ENCODE data around the gene ARPC2. TPM values are rescaled to one million over a fixed set of nuclear protein-coding genes. Genes with fewer than 3 reads are reported as not detected.
A peak's percentile ranks its signal among the peaks of the same experiment; 100 is the strongest.

The ARPC2 gene
- total and polyA plus RNA-seq, 2 of the 13 experiments (the other 11 are each of a cell fraction or from before 2014, with no cell fraction given), result 168 to 303 TPM

DNA sequence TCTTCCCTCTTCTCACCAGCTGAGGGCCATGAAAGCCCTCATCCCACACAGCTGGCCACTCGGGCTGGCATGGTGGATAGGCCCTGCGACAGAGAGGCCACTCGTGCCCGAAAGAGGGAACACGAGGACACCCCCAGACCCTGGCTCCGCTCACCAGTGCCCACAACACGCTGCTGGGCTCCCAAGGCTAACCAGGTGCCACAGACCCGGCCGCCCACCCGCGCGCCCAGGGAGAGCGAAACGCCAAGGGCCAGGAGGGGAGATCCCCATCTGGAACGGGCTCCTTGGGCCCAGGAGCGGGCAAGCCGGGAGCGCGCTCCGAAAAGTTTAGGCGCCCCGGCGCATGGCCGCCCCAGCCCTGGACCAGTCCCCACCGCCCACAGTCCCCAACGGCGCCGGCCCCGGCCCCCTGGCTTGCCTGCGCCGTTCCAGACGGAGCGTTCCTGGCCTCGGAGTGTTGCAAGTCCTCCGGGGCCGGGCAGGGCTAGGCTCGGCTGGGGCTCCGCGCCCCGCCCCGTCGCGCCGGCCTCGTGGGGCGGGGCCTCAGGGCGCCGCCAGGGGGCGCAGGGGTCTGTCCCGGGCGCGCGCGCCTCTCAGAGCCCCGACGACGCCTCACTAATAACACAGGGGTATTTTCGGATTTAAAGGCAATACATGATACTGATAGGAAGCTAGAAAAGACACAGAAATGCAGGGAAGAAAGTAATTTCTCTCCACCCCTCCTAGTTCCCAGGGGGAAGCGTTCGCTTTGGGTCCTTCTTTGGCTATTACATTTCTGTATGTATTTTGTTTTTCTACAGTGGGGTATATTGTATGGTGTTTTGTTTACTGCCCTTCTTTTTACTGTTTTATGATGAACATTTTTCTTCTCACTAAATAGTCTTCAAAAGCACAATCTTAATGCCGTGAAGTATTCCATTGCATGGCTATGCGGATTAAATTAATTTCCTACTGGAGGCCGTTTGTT lies 75.3 kb downstream of the ARPC2 start, which contains the start of gene TMBIM1 (continued):
- TF ChIP-seq NR2F1 (CRISPR knock-in tag; IDR thresholded peaks at IDR 0.05), result no peak; a peak in 1 of 4 replicates
- no peak; the same call in 1 of the 2 replicates for TF ChIP-seq ZNF558 (CRISPR knock-in tag; IDR thresholded peaks at IDR 0.05; ENCODE audit: borderline replicate concordance)
- TF ChIP-seq, protein P1, sequence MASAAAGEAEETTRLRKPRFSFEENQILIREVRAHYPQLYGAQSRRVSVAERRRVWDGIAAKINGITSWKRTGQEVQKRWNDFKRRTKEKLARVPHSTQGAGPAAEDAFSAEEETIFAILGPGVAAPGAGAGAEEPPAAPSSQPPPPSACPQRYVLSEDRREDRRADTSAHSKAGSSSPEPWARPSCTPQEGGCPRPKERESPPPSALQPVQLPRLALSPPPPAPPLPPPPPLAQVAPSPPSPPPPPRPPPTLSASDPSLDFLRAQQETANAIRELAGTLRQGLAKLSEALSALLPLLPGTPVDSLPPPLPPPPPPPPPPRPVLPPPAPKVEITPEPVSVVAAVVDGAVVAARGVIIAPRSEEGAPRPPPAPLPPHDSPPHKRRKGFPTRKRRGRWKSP (CRISPR knock-in tag; IDR thresholded peaks at IDR 0.05), result 0 out of 2 replicates have a peak, but pooled peaks have one; percentile 57
- TF ChIP-seq MIXL1 (CRISPR knock-in tag; IDR thresholded peaks at IDR 0.05), result no peak
- peak; percentile 39; the same call in 1 of the 2 replicates for TF ChIP-seq DNMT1 (CRISPR knock-in tag; IDR thresholded peaks at IDR 0.05)
- TF ChIP-seq MTA1 (CRISPR knock-in tag; IDR thresholded peaks at IDR 0.05; ENCODE audit: borderline replicate concordance), result peak; percentile 77; the same call in 1 of the 2 replicates
- no peak for TF ChIP-seq REXO4 (CRISPR knock-in tag; IDR thresholded peaks at IDR 0.05; ENCODE audit: borderline replicate concordance)
- no peak; the same call in 1 of the 2 replicates for TF ChIP-seq SATB2 (CRISPR knock-in tag; IDR thresholded peaks at IDR 0.05)
- TF ChIP-seq DPF2 (CRISPR knock-in tag; IDR thresholded peaks at IDR 0.05; ENCODE audit: borderline replicate concordance, low read depth), result no peak
- TF ChIP-seq KLF12 (CRISPR knock-in tag; IDR thresholded peaks at IDR 0.05; ENCODE audit: borderline replicate concordance), result peak; percentile 98
- TF ChIP-seq, protein P2, sequence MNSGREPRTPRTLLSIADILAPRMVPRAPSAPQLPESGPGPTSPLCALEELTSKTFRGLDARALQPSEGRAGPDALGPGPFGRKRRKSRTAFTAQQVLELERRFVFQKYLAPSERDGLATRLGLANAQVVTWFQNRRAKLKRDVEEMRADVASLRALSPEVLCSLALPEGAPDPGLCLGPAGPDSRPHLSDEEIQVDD (CRISPR knock-in tag; IDR thresholded peaks at IDR 0.05; ENCODE audit: borderline replicate concordance), result peak; percentile 75; the same call in 1 of the 2 replicates
- TF ChIP-seq BRCA1 (CRISPR knock-in tag; IDR thresholded peaks at IDR 0.05), result no peak
- TF ChIP-seq ZNF496 (CRISPR knock-in tag; IDR thresholded peaks at IDR 0.05; ENCODE audit: insufficient replicate concordance), result no peak
- TF ChIP-seq ASH2L (IDR thresholded peaks at IDR 0.05; ENCODE audit: insufficient read length, low read depth, low read length), result no peak
- TF ChIP-seq TARDBP (CRISPR knock-in tag; IDR thresholded peaks at IDR 0.05), result no peak
- TF ChIP-seq, protein P3, sequence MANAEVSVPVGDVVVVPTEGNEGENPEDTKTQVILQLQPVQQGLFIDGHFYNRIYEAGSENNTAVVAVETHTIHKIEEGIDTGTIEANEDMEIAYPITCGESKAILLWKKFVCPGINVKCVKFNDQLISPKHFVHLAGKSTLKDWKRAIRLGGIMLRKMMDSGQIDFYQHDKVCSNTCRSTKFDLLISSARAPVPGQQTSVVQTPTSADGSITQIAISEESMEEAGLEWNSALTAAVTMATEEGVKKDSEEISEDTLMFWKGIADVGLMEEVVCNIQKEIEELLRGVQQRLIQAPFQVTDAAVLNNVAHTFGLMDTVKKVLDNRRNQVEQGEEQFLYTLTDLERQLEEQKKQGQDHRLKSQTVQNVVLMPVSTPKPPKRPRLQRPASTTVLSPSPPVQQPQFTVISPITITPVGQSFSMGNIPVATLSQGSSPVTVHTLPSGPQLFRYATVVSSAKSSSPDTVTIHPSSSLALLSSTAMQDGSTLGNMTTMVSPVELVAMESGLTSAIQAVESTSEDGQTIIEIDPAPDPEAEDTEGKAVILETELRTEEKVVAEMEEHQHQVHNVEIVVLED (CRISPR knock-in tag; IDR thresholded peaks at IDR 0.05; ENCODE audit: borderline replicate concordance), result no peak
- peak; percentile 30; the same call in 1 of the 2 replicates for TF ChIP-seq ZNF235 (CRISPR knock-in tag; IDR thresholded peaks at IDR 0.05; ENCODE audit: borderline replicate concordance)
- TF ChIP-seq, protein P4, sequence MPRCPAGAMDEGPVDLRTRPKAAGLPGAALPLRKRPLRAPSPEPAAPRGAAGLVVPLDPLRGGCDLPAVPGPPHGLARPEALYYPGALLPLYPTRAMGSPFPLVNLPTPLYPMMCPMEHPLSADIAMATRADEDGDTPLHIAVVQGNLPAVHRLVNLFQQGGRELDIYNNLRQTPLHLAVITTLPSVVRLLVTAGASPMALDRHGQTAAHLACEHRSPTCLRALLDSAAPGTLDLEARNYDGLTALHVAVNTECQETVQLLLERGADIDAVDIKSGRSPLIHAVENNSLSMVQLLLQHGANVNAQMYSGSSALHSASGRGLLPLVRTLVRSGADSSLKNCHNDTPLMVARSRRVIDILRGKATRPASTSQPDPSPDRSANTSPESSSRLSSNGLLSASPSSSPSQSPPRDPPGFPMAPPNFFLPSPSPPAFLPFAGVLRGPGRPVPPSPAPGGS (CRISPR knock-in tag; IDR thresholded peaks at IDR 0.05), result peak; percentile 54; the same call in 1 of the 2 replicates
- TF ChIP-seq, protein P5, sequence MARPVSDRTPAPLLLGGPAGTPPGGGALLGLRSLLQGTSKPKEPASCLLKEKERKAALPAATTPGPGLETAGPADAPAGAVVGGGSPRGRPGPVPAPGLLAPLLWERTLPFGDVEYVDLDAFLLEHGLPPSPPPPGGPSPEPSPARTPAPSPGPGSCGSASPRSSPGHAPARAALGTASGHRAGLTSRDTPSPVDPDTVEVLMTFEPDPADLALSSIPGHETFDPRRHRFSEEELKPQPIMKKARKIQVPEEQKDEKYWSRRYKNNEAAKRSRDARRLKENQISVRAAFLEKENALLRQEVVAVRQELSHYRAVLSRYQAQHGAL (CRISPR knock-in tag; IDR thresholded peaks at IDR 0.05; ENCODE audit: not compliant biosample characterization), result no peak
- TF ChIP-seq NFRKB (IDR thresholded peaks at IDR 0.05), result no peak
- TF ChIP-seq ZNF329 (CRISPR knock-in tag; IDR thresholded peaks at IDR 0.05; ENCODE audit: low read depth), result 0 out of 2 replicates have a peak, but pooled peaks have one; percentile 46
